Measurements from ENCODE around the gene ZC3H12A.

The ZC3H12A gene

DNA sequence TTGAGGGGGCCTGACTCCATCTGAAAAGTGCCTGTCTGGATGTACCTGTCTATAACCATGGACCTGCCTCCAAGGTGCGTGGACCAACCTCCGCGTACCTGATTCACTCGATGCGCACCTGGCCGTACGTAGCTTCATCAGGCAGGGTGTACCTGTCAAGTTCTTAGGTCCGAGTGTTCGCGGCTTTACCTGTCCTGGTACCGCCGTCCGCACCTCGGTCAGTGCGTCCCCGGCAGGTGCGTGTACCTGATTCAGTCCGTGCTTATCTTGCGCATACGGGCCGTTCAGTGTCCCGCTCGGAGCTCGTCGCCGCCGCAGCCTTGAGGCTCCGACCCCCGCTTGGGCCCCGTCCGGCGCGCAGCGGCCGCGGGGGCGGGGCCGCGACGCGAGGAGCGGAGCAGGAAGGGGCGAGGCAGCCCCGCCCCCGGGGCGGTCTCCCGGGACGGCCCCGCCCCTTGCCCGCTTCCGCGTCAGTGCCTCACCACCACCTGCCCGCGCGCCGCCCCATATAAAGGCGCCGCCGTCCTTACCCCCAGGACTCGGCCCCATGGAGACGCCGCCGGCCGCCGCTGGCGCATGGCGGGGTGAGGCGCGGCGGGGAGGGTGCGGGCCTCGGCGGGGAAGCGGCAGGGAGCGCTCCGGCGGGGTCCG, at the start of gene ZC3H12A:
Gene ZC3H12A (plus strand): TSS at position 535 of the 651 bp plus-strand sequence. CDS start 917 bp downstream, outside the sequence.
- DNase-seq, result peak; percentile 89 to 91

DNA sequence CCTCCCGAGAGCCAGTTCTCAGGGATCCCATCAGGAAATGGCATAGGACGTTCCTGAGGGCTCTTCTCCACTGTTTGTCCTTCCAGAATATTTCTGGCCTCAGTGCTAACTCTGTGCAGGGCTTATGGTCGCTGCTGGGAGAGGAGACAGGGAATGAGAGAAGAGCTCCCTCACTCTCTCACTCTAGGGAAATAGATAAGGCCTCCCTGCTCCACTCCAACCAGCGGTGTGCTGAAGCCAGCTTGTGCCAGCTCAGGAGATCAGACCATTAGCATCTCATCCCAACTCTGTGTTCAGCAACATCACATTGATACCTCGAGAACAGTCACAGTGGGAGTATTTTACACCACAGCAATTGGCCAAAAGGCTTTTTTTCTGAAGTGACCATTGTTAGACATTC, 49.2 kb upstream of the ZC3H12A start:
- DNase-seq, result no peak

GRCh38 chr1:37429029-37429428, 45.4 kb upstream of the ZC3H12A start:
- no peak for DNase-seq

GRCh38 chr1:37430103-37430985, 44.0 kb upstream of the ZC3H12A start:
- DNase-seq, result no peak

DNA sequence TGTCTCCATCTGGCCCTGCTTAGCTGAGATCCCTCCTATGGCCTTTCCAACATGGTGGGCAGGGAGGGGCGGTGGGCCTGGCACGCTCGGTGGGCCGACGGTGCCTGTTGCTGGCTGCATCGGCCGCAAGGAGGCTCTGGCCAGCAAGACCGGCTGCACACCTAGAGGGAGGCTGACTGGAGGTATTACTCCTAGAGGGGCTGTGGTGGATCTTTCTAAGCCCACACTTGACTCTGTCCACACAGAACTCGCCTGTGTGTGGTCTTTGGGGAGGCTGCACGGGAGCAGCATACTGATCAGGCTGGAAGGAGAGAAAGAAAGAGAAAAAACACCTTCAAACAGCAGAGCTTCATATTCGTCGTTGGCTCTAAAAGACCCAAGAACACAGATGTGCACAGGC, 41.7 kb upstream of the ZC3H12A start:
- no peak for DNase-seq

DNA sequence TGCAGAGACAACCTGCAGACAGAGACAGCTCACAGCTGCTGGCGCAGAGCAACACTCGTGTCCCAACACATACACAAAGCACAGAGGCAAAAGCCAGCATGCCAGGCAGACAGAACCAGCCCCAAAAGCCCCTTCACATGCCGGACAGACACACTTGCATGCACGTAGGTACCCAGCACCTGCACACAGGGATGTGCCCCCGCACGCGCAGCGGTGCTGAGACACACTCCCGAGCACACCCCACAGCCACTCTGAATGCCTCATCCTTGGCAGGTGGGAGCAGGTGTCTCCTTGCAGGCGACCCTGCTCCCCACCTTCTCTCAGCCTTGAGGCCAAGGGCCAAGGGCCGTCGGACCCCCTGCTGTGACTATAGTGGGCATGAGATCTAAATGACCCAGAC, 41.2 kb upstream of the ZC3H12A start:
- DNase-seq, result no peak

- DNase-seq, result peak; percentile 80 to 81
Measured at GRCh38 chr1:37434292-37435225, 39.8 kb upstream of the ZC3H12A start.

- DNase-seq, result no peak
Measured at GRCh38 chr1:37437087-37437486, 37.3 kb upstream of the ZC3H12A start.

GRCh38 chr1:37438037-37438868, 36.1 kb upstream of the ZC3H12A start:
- DNase-seq, result no peak

GRCh38 chr1:37438869-37439343, 35.5 kb upstream of the ZC3H12A start:
- DNase-seq, result no peak

DNA sequence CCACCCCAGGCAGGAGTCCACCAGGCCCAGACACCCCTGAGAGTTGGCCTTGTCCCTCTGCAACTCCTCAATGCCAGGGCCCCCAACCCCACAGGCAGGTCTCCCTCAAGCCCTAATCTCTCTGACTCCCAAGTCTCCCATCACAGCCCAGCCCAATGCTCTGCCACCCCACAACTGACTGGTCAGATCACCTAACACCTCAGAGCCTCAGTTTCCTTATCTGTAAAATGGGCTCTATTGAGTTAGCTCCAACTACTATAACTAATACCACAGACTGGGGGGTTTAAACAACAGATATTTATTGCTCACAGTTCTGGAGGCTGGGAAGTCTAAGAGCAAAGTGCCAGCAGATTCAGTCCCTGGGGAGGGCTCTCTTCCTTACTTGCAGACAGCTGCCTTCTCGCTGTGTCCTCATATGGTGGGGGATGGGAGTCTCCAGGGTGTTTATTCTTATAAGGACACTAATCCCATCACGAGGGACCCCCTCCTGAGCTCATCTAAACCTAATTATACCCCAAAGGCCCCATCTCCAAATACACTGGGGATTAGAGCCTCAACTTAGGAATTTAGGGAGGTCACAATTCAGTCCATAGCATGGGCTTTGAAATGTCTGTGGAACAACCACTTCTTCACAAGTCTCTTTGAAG, 34.9 kb upstream of the ZC3H12A start:
- DNase-seq, result no peak

DNA sequence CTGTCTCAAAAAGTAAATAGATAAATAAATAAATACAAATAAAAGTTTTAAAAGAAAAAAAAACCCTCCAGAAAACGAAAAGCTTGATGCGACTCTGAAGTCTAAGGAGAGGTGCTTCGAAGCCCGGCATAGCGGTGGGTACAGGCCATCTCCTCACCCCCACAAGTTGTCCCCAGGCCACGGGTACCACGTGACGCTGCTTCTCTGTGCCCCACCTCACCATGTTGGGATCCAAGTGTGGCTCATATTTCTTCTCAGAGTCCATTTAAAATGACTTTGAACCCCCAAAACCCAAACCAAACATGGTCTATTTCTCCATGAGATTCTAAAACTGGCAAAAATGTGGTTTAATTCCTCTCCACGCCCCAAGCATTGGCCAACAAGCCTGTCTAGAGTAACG, 32.9 kb upstream of the ZC3H12A start:
- DNase-seq, result no peak

DNA sequence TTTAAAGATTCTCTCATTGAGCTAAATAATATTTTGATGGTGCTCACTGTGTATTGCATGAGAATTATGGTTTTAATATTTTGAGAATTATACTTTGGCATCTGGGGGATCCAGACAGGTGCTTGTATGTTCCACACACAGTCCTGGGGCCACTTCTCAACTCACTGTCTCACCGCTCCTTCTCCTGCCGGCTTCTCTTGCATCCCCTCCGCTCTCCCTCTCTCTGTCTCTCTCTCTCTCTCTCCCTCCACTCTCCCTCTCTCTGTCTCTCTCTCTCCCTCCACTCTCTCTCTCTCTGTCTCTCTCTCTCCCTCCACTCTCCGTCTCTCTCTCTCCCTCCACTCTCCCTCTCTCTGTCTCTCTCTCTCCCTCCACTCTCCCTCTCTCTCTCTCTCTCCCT, 32.2 kb upstream of the ZC3H12A start:
- no peak for DNase-seq

DNA sequence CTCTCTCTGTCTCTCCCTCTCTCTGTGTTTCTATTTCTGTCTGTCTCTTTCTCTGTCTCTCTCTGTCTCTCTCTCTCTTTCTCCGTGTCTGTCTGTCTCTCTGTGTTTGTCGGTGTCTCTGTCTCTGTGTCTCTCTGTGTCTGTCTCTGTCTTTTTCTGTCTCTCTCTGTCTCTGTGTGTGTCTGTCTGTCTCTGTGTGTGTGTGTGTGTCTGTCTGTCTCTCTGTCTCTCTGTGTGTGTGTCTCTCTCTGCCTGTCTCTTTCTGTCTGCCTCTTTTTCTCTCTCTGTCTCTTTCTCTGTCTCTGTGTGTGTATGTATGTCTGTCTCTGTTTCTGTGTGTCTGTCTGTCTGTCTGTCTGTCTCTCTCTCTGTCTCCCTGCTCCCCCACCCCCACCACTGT, 31.7 kb upstream of the ZC3H12A start:
- no peak for DNase-seq

GRCh38 chr1:37446874-37447273, 27.5 kb upstream of the ZC3H12A start:
- no peak for DNase-seq

- DNase-seq, result no peak
Measured at GRCh38 chr1:37448185-37448584, 26.2 kb upstream of the ZC3H12A start.

DNA sequence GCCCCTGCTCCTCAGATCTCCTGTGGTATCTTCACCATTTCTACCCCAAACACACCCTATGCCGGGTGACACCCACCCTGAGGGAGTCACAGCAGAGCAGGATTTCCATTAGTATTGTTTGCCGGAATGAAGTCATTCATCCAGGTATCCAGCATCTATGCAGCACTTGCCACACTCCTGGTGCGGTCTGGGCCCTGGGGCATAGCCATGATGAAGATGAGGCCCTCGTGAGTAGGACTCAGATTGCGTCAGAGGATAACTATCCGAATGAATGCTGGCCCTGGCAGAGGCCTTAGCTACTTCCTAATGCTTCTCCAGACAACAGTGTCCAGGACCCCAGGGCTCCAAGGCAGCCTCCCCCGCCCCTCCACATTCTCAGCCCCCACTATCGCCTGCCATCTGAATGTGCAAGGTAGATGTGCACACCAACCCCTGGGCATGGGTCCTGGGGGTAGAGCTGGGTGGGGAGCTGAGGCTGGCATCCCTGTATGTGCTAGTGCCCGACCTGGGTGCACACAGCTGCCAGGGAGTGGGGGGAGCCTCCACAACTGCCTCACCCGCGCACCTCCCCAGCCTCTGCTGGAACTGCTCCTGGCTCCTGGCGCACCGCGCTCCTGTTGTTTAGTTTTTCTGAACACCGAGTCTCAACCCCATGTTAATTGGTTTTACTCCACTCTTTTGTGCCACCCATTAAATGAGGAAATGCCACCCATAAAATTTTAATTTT, 25.5 kb upstream of the ZC3H12A start:
- no peak for DNase-seq

DNA sequence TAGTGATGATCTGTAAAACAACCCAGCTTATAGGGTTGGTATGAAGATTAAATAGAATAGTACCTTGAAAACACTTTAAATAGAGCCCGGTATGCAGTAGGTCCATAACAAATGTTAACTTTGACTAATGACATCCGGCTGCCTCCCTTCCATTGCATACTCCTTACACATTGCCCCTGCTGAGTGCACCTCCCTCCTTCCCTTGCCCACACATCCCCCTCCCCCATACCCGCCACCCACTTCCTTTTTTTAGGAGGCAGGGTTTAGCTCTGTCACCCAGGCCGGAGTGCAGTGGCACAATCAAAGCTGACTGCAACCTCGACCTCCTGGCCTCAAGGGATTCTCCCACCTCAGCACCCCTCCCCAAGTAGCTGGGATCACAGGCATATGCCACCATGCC, 24.4 kb upstream of the ZC3H12A start:
- peak in 1 of 2 experiments; percentile 17 for DNase-seq

GRCh38 chr1:37452416-37452815, 22.0 kb upstream of the ZC3H12A start:
- no peak for DNase-seq

DNA sequence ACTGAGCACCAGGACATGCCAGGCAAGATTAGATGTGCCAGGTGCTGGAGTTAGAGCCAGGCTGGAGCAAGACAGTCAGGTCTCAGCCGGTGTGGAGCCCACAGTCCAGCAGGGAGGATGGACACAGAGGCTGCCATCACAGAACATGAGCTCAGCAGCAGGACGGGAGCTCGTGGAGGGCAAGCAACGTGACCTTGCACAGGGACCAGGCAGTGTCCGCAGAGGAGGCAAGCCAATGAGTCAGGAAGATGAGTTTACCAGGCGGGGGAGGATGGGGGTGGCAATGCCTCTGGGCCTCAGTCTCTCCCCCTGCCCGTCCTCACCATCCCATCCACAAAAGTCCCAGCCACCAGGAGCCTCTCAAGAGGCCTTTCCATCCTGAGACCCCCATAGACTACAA, 20.7 kb upstream of the ZC3H12A start:
- no peak for DNase-seq

DNA sequence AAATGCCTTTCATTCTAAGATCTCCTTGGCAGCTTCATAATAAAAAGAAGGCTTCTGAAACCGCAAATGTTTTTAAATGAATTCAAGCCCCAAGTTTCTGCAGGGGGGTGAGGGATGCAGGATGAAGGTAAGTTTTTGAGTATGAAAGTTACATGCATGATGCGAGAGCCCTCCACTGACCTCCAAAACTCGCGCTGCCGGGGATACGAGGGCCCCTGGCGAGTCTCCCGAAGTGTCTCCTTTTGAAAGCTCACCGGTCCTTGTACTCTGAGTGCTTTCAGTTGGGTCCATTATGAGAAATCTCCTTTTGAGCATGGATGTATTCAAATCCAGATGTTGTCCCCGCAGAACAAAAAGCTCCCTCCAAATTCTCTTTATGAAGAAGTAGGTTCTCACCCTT, 18.9 kb upstream of the ZC3H12A start:
- DNase-seq, result no peak

All from activated CD4-positive, alpha-beta T cell treated with anti-CD3 and anti-CD28 coated beads, Interleukin-2, amount 50 U/mL, for 48 hours (primary cell).